ENCODE measurements around the gene OR8D2.
"Not testable (repeated sequence)": the region's sequence is repeated elsewhere in the genome, so short reads cannot be mapped to it uniquely, and the experiment has no call there.

The OR8D2 gene

GRCh38 chr11:124285610-124286344, 34.2 kb downstream of the OR8D2 start:
- H3K4me3 ChIP-seq (ENCODE audit: low read depth, low read length): no peak overlapping the region
- no peaks in the 10 kb centered on the region for H3K27me3 ChIP-seq (ENCODE audit: control insufficient read depth, insufficient read depth, low read length)
- no peak overlapping the region for H3K27ac ChIP-seq (ENCODE audit: low read depth, low read length)
- H3K9me3 ChIP-seq (ENCODE audit: control insufficient read depth, insufficient read depth, low read length): peaks cover 3% of the 10 kb centered on the region; the same call in 1 of the 2 replicates
- H3K4me1 ChIP-seq (ENCODE audit: control insufficient read depth, insufficient read depth, low read length): no peaks in the 10 kb centered on the region
- H3K9ac ChIP-seq (ENCODE audit: low read depth, low read length): no peak overlapping the region
- no peaks in the 10 kb centered on the region for H3K36me3 ChIP-seq (ENCODE audit: control insufficient read depth, insufficient read depth, low read length)

GRCh38 chr11:124278261-124278660, 41.7 kb downstream of the OR8D2 start:
- Histone ChIP-seq H3K36me3 (ENCODE audit: control insufficient read depth, insufficient read depth, low read length) (no peaks in the 10 kb centered on the region), H3K9me3 (ENCODE audit: control insufficient read depth, insufficient read depth, low read length) (0 out of 2 replicates have a peak, but pooled peaks cover 3% of the 10 kb centered on the region), H3K4me3 (ENCODE audit: low read depth, low read length) (no peak overlapping the region), H3K4me1 (ENCODE audit: control insufficient read depth, insufficient read depth, low read length) (peaks cover 11% of the 10 kb centered on the region), H3K9ac (ENCODE audit: low read depth, low read length) (no peak overlapping the region), H3K27ac (ENCODE audit: low read depth, low read length) (no peak overlapping the region), H3K27me3 (ENCODE audit: control insufficient read depth, insufficient read depth, low read length) (no peaks in the 10 kb centered on the region)

- Histone ChIP-seq H3K27ac (ENCODE audit: low read depth, low read length) (no peak overlapping the region), H3K36me3 (ENCODE audit: control insufficient read depth, insufficient read depth, low read length) (no peaks in the 10 kb centered on the region)
These were observed 42.2 kb downstream of the OR8D2 start for GRCh38 chr11:124277804-124278203.

GRCh38 chr11:124277207-124277606, 42.8 kb downstream of the OR8D2 start:
- H3K27ac ChIP-seq (ENCODE audit: low read depth, low read length): no peak overlapping the region
- H3K36me3 ChIP-seq (ENCODE audit: control insufficient read depth, insufficient read depth, low read length): no peaks in the 10 kb centered on the region
- H3K4me1 ChIP-seq (ENCODE audit: control insufficient read depth, insufficient read depth, low read length): peaks cover 18% of the 10 kb centered on the region
- no peak overlapping the region for H3K4me3 ChIP-seq (ENCODE audit: low read depth, low read length)
- no peak overlapping the region for H3K9ac ChIP-seq (ENCODE audit: low read depth, low read length)
- H3K27me3 ChIP-seq (ENCODE audit: control insufficient read depth, insufficient read depth, low read length): no peaks in the 10 kb centered on the region
- 0 out of 2 replicates have a peak, but pooled peaks cover 3% of the 10 kb centered on the region for H3K9me3 ChIP-seq (ENCODE audit: control insufficient read depth, insufficient read depth, low read length)

More at GRCh38 chr11:124277804-124278203, 42.2 kb downstream of the OR8D2 start:
- Histone ChIP-seq H3K9ac (ENCODE audit: low read depth, low read length) (no peak overlapping the region), H3K4me3 (ENCODE audit: low read depth, low read length) (no peak overlapping the region), H3K9me3 (ENCODE audit: control insufficient read depth, insufficient read depth, low read length) (0 out of 2 replicates have a peak, but pooled peaks cover 3% of the 10 kb centered on the region), H3K27me3 (ENCODE audit: control insufficient read depth, insufficient read depth, low read length) (no peaks in the 10 kb centered on the region), H3K4me1 (ENCODE audit: control insufficient read depth, insufficient read depth, low read length) (peaks cover 15% of the 10 kb centered on the region)

- H3K36me3 ChIP-seq (ENCODE audit: control insufficient read depth, insufficient read depth, low read length): no peaks in the 10 kb centered on the region
- H3K27me3 ChIP-seq (ENCODE audit: control insufficient read depth, insufficient read depth, low read length): no peaks in the 10 kb centered on the region
- peaks cover 18% of the 10 kb centered on the region for H3K4me1 ChIP-seq (ENCODE audit: control insufficient read depth, insufficient read depth, low read length)
These were observed 43.9 kb downstream of the OR8D2 start for GRCh38 chr11:124276081-124276480.

GRCh38 chr11:124274000-124274399, 46.0 kb downstream of the OR8D2 start:
- H3K4me1 ChIP-seq (ENCODE audit: control insufficient read depth, insufficient read depth, low read length): peaks cover 18% of the 10 kb centered on the region
- H3K9ac ChIP-seq (ENCODE audit: low read depth, low read length): no peak overlapping the region
- H3K27me3 ChIP-seq (ENCODE audit: control insufficient read depth, insufficient read depth, low read length): no peaks in the 10 kb centered on the region
- H3K9me3 ChIP-seq (ENCODE audit: control insufficient read depth, insufficient read depth, low read length): no peaks in the 10 kb centered on the region
- no peak overlapping the region for H3K4me3 ChIP-seq (ENCODE audit: low read depth, low read length)
- no peak overlapping the region for H3K27ac ChIP-seq (ENCODE audit: low read depth, low read length)
- H3K36me3 ChIP-seq (ENCODE audit: control insufficient read depth, insufficient read depth, low read length): no peaks in the 10 kb centered on the region

More at GRCh38 chr11:124276081-124276480, 43.9 kb downstream of the OR8D2 start:
- H3K27ac ChIP-seq (ENCODE audit: low read depth, low read length): no peak overlapping the region
- no peak overlapping the region for H3K9ac ChIP-seq (ENCODE audit: low read depth, low read length)
- no peak overlapping the region for H3K4me3 ChIP-seq (ENCODE audit: low read depth, low read length)
- H3K9me3 ChIP-seq (ENCODE audit: control insufficient read depth, insufficient read depth, low read length): no peaks in the 10 kb centered on the region

- not testable (repeated sequence) for H3K9me3 ChIP-seq (ENCODE audit: control insufficient read depth, insufficient read depth, low read length); H3K27ac ChIP-seq (ENCODE audit: low read depth, low read length); H3K36me3 ChIP-seq (ENCODE audit: control insufficient read depth, insufficient read depth, low read length); H3K4me3 ChIP-seq (ENCODE audit: low read depth, low read length); H3K9ac ChIP-seq (ENCODE audit: low read depth, low read length); H3K27me3 ChIP-seq (ENCODE audit: control insufficient read depth, insufficient read depth, low read length)
- H3K4me1 ChIP-seq (ENCODE audit: control insufficient read depth, insufficient read depth, low read length): peaks cover 18% of the 10 kb centered on the region
These were observed 49.1 kb downstream of the OR8D2 start for GRCh38 chr11:124270886-124271285.
